ENCODE results near the gene CYP2B6.
"Not testable (repeated sequence)": the region's sequence is repeated elsewhere in the genome, so short reads cannot be mapped to it uniquely, and the experiment has no call there.

Gene CYP2B6

GRCh38 chr19:40974633-40975037, 16.4 kb upstream of the CYP2B6 start:
- peak; percentile 94 for TF ChIP-seq CTCF (IDR thresholded peaks at IDR 0.05)
- TF ChIP-seq ZFX (IDR thresholded peaks at IDR 0.05; ENCODE audit: borderline replicate concordance): no peak
- H3K27ac ChIP-seq: no peak overlapping the region

GRCh38 chr19:40976134-40976533, 14.9 kb upstream of the CYP2B6 start:
- TF ChIP-seq CTCF (IDR thresholded peaks at IDR 0.05) (no peak), ZFX (IDR thresholded peaks at IDR 0.05; ENCODE audit: borderline replicate concordance) (no peak)
- no peak overlapping the region for H3K27ac ChIP-seq

GRCh38 chr19:40976724-40977123, 14.4 kb upstream of the CYP2B6 start:
- no peak for TF ChIP-seq ZFX (IDR thresholded peaks at IDR 0.05; ENCODE audit: borderline replicate concordance)
- no peak for TF ChIP-seq CTCF (IDR thresholded peaks at IDR 0.05)
- H3K27ac ChIP-seq: no peak overlapping the region

GRCh38 chr19:40979759-40980158, 11.3 kb upstream of the CYP2B6 start:
- not testable (repeated sequence) for H3K27ac ChIP-seq

- H3K27ac ChIP-seq: not testable (repeated sequence)
These were observed 10.2 kb upstream of the CYP2B6 start for GRCh38 chr19:40980743-40981442.

GRCh38 chr19:40981591-40981990, 9.5 kb upstream of the CYP2B6 start:
- no peak for TF ChIP-seq ZFX (IDR thresholded peaks at IDR 0.05; ENCODE audit: borderline replicate concordance)
- TF ChIP-seq CTCF (IDR thresholded peaks at IDR 0.05): no peak
- no peak overlapping the region for H3K27ac ChIP-seq

GRCh38 chr19:40982594-40983101, 8.4 kb upstream of the CYP2B6 start:
- no peak for TF ChIP-seq ZFX (IDR thresholded peaks at IDR 0.05; ENCODE audit: borderline replicate concordance)
- no peak for TF ChIP-seq CTCF (IDR thresholded peaks at IDR 0.05)
- H3K27ac ChIP-seq: no peak overlapping the region

GRCh38 chr19:40989453-40989852, 1.6 kb upstream of the CYP2B6 start:
- no peak overlapping the region for H3K27ac ChIP-seq
- no peak for TF ChIP-seq ZFX (IDR thresholded peaks at IDR 0.05; ENCODE audit: borderline replicate concordance)
- no peak for TF ChIP-seq CTCF (IDR thresholded peaks at IDR 0.05)

All from 22Rv1 (cell line).